OCI-LY1 (cell line): ENCODE results near the gene UPB1.

Experiments
- EZH2 ChIP-seq: fragments of 200-600 bp; sonication (generic), shearing (Covaris generic); IDR thresholded peaks from 2 replicates; pipeline ENCODE4 v1.8.0; 2017; ENCODE audit warnings: borderline replicate concordance, mixed run types, mild to moderate bottlenecking, antibody characterized with exemption, low read length, moderate library complexity, mixed read lengths
- TF ChIP-seq, protein P1 (sequence below): fragments of 200-600 bp; sonication (generic), shearing (Covaris generic); IDR thresholded peaks from 2 replicates; pipeline ENCODE4 v1.5.1; 2017; ENCODE audit warnings: mild to moderate bottlenecking, antibody characterized with exemption, low read length, moderate library complexity, mixed read lengths

DNA sequence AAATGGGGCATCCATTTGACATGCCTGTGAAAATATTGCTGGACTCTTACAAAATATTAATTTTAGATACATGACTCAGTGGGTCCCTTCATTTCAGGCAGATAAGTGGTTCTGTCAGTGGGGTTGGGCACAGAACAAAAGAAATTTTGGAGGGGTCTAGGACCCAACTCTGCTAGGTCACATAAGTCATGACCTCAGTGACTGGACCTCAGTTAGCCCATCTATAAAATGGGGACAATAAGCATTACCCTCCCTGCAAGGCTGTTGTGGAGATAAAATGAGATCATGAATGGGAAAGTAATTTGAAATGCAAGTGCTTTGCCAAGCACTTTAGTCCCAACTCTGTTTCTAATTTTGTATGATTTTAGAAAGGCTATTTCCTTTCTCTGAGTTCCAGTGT is 44.0 kb upstream of the UPB1 start:
- TF ChIP-seq, protein P1, sequence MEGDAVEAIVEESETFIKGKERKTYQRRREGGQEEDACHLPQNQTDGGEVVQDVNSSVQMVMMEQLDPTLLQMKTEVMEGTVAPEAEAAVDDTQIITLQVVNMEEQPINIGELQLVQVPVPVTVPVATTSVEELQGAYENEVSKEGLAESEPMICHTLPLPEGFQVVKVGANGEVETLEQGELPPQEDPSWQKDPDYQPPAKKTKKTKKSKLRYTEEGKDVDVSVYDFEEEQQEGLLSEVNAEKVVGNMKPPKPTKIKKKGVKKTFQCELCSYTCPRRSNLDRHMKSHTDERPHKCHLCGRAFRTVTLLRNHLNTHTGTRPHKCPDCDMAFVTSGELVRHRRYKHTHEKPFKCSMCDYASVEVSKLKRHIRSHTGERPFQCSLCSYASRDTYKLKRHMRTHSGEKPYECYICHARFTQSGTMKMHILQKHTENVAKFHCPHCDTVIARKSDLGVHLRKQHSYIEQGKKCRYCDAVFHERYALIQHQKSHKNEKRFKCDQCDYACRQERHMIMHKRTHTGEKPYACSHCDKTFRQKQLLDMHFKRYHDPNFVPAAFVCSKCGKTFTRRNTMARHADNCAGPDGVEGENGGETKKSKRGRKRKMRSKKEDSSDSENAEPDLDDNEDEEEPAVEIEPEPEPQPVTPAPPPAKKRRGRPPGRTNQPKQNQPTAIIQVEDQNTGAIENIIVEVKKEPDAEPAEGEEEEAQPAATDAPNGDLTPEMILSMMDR, result no peak
- TF ChIP-seq EZH2, result no peak
